HEK293T (cell line): ENCODE results near the gene MAGEA10.

Source experiments
- CTCF ChIA-PET: fragments of 350-600 bp; formaldehyde crosslinking; extraction: SDS; loops from one replicate; lab custom pipeline; 2021; ENCODE audit warnings: antibody characterized with exemption, inconsistent platforms; lab: Yijun Ruan, JAX
- POLR2A ChIA-PET: fragments of 350-600 bp; formaldehyde crosslinking; extraction: SDS; loops from one replicate; lab custom pipeline; 2020; ENCODE audit warnings: antibody characterized with exemption, inconsistent platforms; lab: Yijun Ruan, JAX
- DNase-seq: peaks from one replicate; pipeline ENCODE4 v3.0.0; 2012; ENCODE audit warnings: mixed read lengths; ENCODE audit errors: extremely low spot score
- ARNT ChIP-seq: fragments of 450-650 bp; IDR thresholded peaks from 2 replicates; pipeline ENCODE4 v1.6.1; 2017; ENCODE audit warnings: mild to moderate bottlenecking
- BHLHE40 ChIP-seq: fragments of 450-650 bp; IDR thresholded peaks from 2 replicates; pipeline ENCODE4 v1.6.1; 2016; ENCODE audit warnings: mild to moderate bottlenecking, moderate library complexity, borderline replicate concordance
- CTBP1 ChIP-seq: fragments of 450-650 bp; IDR thresholded peaks from 2 replicates; pipeline ENCODE4 v1.6.1; 2016; ENCODE audit warnings: borderline replicate concordance
- ELF4 ChIP-seq: fragments of 450-650 bp; IDR thresholded peaks from 2 replicates; pipeline ENCODE4 v1.6.1; 2017; ENCODE audit warnings: antibody characterized with exemption
- FOXA1 ChIP-seq: fragments of 450-650 bp; IDR thresholded peaks from 2 replicates; pipeline ENCODE4 v1.6.1; 2016; ENCODE audit warnings: mild to moderate bottlenecking
- FOXK2 ChIP-seq: fragments of 450-650 bp; IDR thresholded peaks from 2 replicates; pipeline ENCODE4 v1.6.1; 2016; ENCODE audit warnings: mild to moderate bottlenecking
- FOXM1 ChIP-seq: fragments of 450-650 bp; IDR thresholded peaks from 2 replicates; pipeline ENCODE4 v1.6.1; 2017; ENCODE audit warnings: mild to moderate bottlenecking, borderline replicate concordance
- HDGF ChIP-seq: fragments of 450-650 bp; IDR thresholded peaks from 2 replicates; pipeline ENCODE4 v1.6.1; 2017; ENCODE audit warnings: antibody characterized with exemption, borderline replicate concordance
- L3MBTL2 ChIP-seq: fragments of 450-650 bp; conservative IDR thresholded peaks from 2 replicates; pipeline ENCODE4 v1.6.1; 2016; ENCODE audit warnings: mild to moderate bottlenecking
- LEF1 ChIP-seq: fragments of 450-650 bp; IDR thresholded peaks from 2 replicates; pipeline ENCODE4 v1.6.1; 2017; ENCODE audit warnings: mild to moderate bottlenecking, borderline replicate concordance
- NFRKB ChIP-seq: fragments of 450-650 bp; IDR thresholded peaks from 2 replicates; pipeline ENCODE4 v1.6.1; 2016; ENCODE audit warnings: mild to moderate bottlenecking, moderate library complexity
- PKNOX1 ChIP-seq: fragments of 450-650 bp; IDR thresholded peaks from 2 replicates; pipeline ENCODE4 v1.6.1; 2016
- SP1 ChIP-seq: fragments of 450-650 bp; IDR thresholded peaks from 2 replicates; pipeline ENCODE4 v1.6.1; 2017
- SUZ12 ChIP-seq: fragments of 450-650 bp; IDR thresholded peaks from 2 replicates; pipeline ENCODE4 v1.6.1; 2016; ENCODE audit warnings: mild to moderate bottlenecking
- TARDBP ChIP-seq: fragments of 450-650 bp; IDR thresholded peaks from 2 replicates; pipeline ENCODE4 v1.6.1; 2016
- ZNF384 ChIP-seq: fragments of 450-650 bp; IDR thresholded peaks from 2 replicates; pipeline ENCODE4 v1.6.1; 2016

Gene MAGEA10

DNA sequence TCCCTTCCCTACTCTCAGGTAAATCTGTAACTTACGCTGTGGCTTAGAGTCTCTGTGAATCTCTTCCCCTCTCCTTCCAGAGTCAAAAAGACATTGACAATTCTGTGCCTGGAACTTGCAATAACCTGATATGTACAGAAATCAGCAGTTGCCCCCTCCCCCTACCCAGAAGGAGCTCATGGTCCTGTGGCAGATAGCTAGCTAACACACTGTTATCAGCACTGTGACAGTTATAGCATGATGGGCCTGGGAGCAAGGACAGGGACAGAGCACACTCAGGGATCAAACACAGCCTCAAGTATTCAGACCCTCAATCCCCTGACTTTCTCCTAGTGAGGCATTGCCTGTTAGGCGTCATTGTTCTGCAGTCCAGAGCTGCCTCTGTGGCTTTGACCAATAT lies 18.7 kb upstream of the MAGEA10 start:
- no peak for DNase-seq
- TF ChIP-seq FOXK2 (no peak), ELF4 (no peak), L3MBTL2 (no peak), FOXM1 (no peak)
- CTCF ChIA-PET = no interaction called here
- POLR2A ChIA-PET = no interaction called here

- TF ChIP-seq PKNOX1 = peak; percentile 50
- TF ChIP-seq SP1 = no peak
- ChIA-PET POLR2A (no interaction called here), CTCF (no interaction called here)
- DNase-seq = no peak
Measured at GRCh38 chrX:152155766-152156310, 17.5 kb upstream of the MAGEA10 start.

GRCh38 chrX:152154050-152154449 lies 15.7 kb upstream of the MAGEA10 start:
- CTCF ChIA-PET = no interaction called here
- POLR2A ChIA-PET = no interaction called here
- TF ChIP-seq L3MBTL2 (no peak), HDGF (no peak), FOXK2 (no peak), ARNT (no peak), CTBP1 (no peak), TARDBP (no peak), ZNF384 (no peak), FOXM1 (no peak), BHLHE40 (no peak), SP1 (no peak), LEF1 (no peak), FOXA1 (no peak), SUZ12 (no peak), ELF4 (no peak), PKNOX1 (no peak), NFRKB (no peak)
- no peak for DNase-seq

- TF ChIP-seq NFRKB (no peak), FOXK2 (no peak), BHLHE40 (no peak), FOXM1 (no peak), TARDBP (no peak), CTBP1 (no peak), ARNT (no peak), L3MBTL2 (no peak), SP1 (no peak), SUZ12 (no peak), HDGF (no peak), ZNF384 (no peak), LEF1 (no peak)
- ChIA-PET CTCF (no interaction called here), POLR2A (no interaction called here)
- no peak for DNase-seq
Measured at GRCh38 chrX:152151256-152151655, 12.9 kb upstream of the MAGEA10 start.

GRCh38 chrX:152149648-152150047 lies 11.3 kb upstream of the MAGEA10 start:
- DNase-seq = no peak
- POLR2A ChIA-PET = no interaction called here
- no peak for TF ChIP-seq HDGF
- TF ChIP-seq L3MBTL2 = no peak
- TF ChIP-seq TARDBP = no peak
- no peak for TF ChIP-seq ARNT
- no peak for TF ChIP-seq ELF4
- no peak for TF ChIP-seq LEF1
- TF ChIP-seq ZNF384 = no peak
- CTCF ChIA-PET = no interaction called here

DNA sequence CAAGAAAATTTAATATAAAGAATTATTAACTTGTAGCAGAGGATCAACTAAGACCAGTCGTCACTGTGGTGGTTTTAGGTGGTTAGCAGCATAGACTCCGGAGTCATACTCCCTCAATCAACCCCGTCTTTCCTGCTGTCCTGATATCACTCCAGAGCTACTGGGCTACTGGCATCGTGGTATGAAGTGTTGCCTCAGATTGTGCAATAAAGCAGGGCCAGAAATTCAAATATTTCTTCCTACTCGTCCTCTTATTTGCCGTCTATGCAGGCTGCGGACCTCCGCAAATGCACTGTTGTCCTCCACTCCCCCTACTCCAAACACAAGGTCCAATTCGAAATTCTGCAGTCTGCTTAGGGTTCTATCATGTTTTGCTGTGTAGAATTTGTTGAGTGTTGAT lies 1.2 kb upstream of the MAGEA10 start:
- TF ChIP-seq CTBP1 (no peak), BHLHE40 (no peak), ZNF384 (no peak), FOXK2 (no peak), NFRKB (no peak), TARDBP (no peak), SP1 (no peak), HDGF (no peak), FOXM1 (no peak), ELF4 (no peak), PKNOX1 (no peak)
- CTCF ChIA-PET = no interaction called here
- DNase-seq = no peak
- POLR2A ChIA-PET = no interaction called here

- TF ChIP-seq TARDBP (no peak), ELF4 (no peak), ZNF384 (no peak), L3MBTL2 (no peak), LEF1 (no peak), FOXM1 (no peak), SUZ12 (no peak), NFRKB (no peak), HDGF (no peak), FOXK2 (no peak), PKNOX1 (no peak), SP1 (no peak), ARNT (no peak), FOXA1 (no peak)
- POLR2A ChIA-PET = no interaction called here
- DNase-seq = no peak
- CTCF ChIA-PET = no interaction called here
Measured at GRCh38 chrX:152137771-152138387, 498 bp downstream of the MAGEA10 start.
